HEK293T (cell line): ENCODE data around the gene ENAH.
A peak's percentile ranks its signal among the peaks of the same experiment; 100 is the strongest.

ENCODE experiments used
- CTCF ChIA-PET: fragments of 350-600 bp; formaldehyde crosslinking; extraction: SDS; loops from one replicate; lab custom pipeline; 2021; ENCODE audit warnings: antibody characterized with exemption, inconsistent platforms; lab: Yijun Ruan, JAX
- POLR2A ChIA-PET: fragments of 350-600 bp; formaldehyde crosslinking; extraction: SDS; loops from one replicate; lab custom pipeline; 2020; ENCODE audit warnings: antibody characterized with exemption, inconsistent platforms; lab: Yijun Ruan, JAX
- DNase-seq: peaks from one replicate; pipeline ENCODE4 v3.0.0; 2012; ENCODE audit warnings: mixed read lengths; ENCODE audit errors: extremely low spot score
- ARNT ChIP-seq: fragments of 450-650 bp; IDR thresholded peaks from 2 replicates; pipeline ENCODE4 v1.6.1; 2017; ENCODE audit warnings: mild to moderate bottlenecking
- BHLHE40 ChIP-seq: fragments of 450-650 bp; IDR thresholded peaks from 2 replicates; pipeline ENCODE4 v1.6.1; 2016; ENCODE audit warnings: mild to moderate bottlenecking, moderate library complexity, borderline replicate concordance
- CTBP1 ChIP-seq: fragments of 450-650 bp; IDR thresholded peaks from 2 replicates; pipeline ENCODE4 v1.6.1; 2016; ENCODE audit warnings: borderline replicate concordance
- ELF4 ChIP-seq: fragments of 450-650 bp; IDR thresholded peaks from 2 replicates; pipeline ENCODE4 v1.6.1; 2017; ENCODE audit warnings: antibody characterized with exemption
- FOXA1 ChIP-seq: fragments of 450-650 bp; IDR thresholded peaks from 2 replicates; pipeline ENCODE4 v1.6.1; 2016; ENCODE audit warnings: mild to moderate bottlenecking
- FOXK2 ChIP-seq: fragments of 450-650 bp; IDR thresholded peaks from 2 replicates; pipeline ENCODE4 v1.6.1; 2016; ENCODE audit warnings: mild to moderate bottlenecking
- FOXM1 ChIP-seq: fragments of 450-650 bp; IDR thresholded peaks from 2 replicates; pipeline ENCODE4 v1.6.1; 2017; ENCODE audit warnings: mild to moderate bottlenecking, borderline replicate concordance
- HDGF ChIP-seq: fragments of 450-650 bp; IDR thresholded peaks from 2 replicates; pipeline ENCODE4 v1.6.1; 2017; ENCODE audit warnings: antibody characterized with exemption, borderline replicate concordance
- L3MBTL2 ChIP-seq: fragments of 450-650 bp; conservative IDR thresholded peaks from 2 replicates; pipeline ENCODE4 v1.6.1; 2016; ENCODE audit warnings: mild to moderate bottlenecking
- LEF1 ChIP-seq: fragments of 450-650 bp; IDR thresholded peaks from 2 replicates; pipeline ENCODE4 v1.6.1; 2017; ENCODE audit warnings: mild to moderate bottlenecking, borderline replicate concordance
- NFRKB ChIP-seq: fragments of 450-650 bp; IDR thresholded peaks from 2 replicates; pipeline ENCODE4 v1.6.1; 2016; ENCODE audit warnings: mild to moderate bottlenecking, moderate library complexity
- PKNOX1 ChIP-seq: fragments of 450-650 bp; IDR thresholded peaks from 2 replicates; pipeline ENCODE4 v1.6.1; 2016
- SP1 ChIP-seq: fragments of 450-650 bp; IDR thresholded peaks from 2 replicates; pipeline ENCODE4 v1.6.1; 2017
- SUZ12 ChIP-seq: fragments of 450-650 bp; IDR thresholded peaks from 2 replicates; pipeline ENCODE4 v1.6.1; 2016; ENCODE audit warnings: mild to moderate bottlenecking
- TARDBP ChIP-seq: fragments of 450-650 bp; IDR thresholded peaks from 2 replicates; pipeline ENCODE4 v1.6.1; 2016
- ZNF384 ChIP-seq: fragments of 450-650 bp; IDR thresholded peaks from 2 replicates; pipeline ENCODE4 v1.6.1; 2016

ENAH gene

GRCh38 chr1:225555821-225556220 lies 97.1 kb downstream of the ENAH start:
- ChIA-PET CTCF (no interaction called here), POLR2A (no interaction called here)
- no peak for DNase-seq
- TF ChIP-seq CTBP1 (no peak), L3MBTL2 (no peak), LEF1 (no peak), ARNT (no peak), FOXM1 (no peak), BHLHE40 (no peak), ZNF384 (no peak), SUZ12 (no peak), FOXA1 (no peak)

GRCh38 chr1:225554216-225554812 lies 98.6 kb downstream of the ENAH start:
- ChIA-PET CTCF (interaction anchor here (0.9 to 1.0 kb wide), 3 partner anchors 80 to 223 kb away, joined by 3 read pairs; partner anchors contain the start of gene SRP9), POLR2A (interaction anchor here (0.8 kb wide), 1 partner anchor 99 kb away, joined by 4 read pairs; the partner anchor contains the start of gene ENAH)
- peak; percentile 50 for DNase-seq
- TF ChIP-seq NFRKB: no peak
- no peak for TF ChIP-seq TARDBP
- peak; percentile 57 for TF ChIP-seq ZNF384

GRCh38 chr1:225549821-225550220 lies 103.1 kb downstream of the ENAH start:
- no peak for DNase-seq
- ChIA-PET CTCF (interaction anchor here (0.6 kb wide), 2 partner anchors 98 to 523 kb away, joined by 3 read pairs; no protein-coding TSS in a partner anchor), POLR2A (no interaction called here)
- TF ChIP-seq FOXK2: no peak
- TF ChIP-seq HDGF: no peak
- TF ChIP-seq SP1: no peak
- no peak for TF ChIP-seq ELF4
- TF ChIP-seq TARDBP: no peak
- no peak for TF ChIP-seq CTBP1
- no peak for TF ChIP-seq FOXM1
- no peak for TF ChIP-seq NFRKB
- TF ChIP-seq LEF1: no peak
- TF ChIP-seq PKNOX1: no peak
- TF ChIP-seq ZNF384: no peak
- TF ChIP-seq SUZ12: no peak
- TF ChIP-seq L3MBTL2: no peak
- no peak for TF ChIP-seq BHLHE40

- ChIA-PET CTCF (interaction anchor here (1.5 kb wide), 1 partner anchor 107 kb away, joined by 3 read pairs; no protein-coding TSS in a partner anchor), POLR2A (no interaction called here)
- no peak for TF ChIP-seq ELF4
- no peak for TF ChIP-seq ARNT
- no peak for TF ChIP-seq BHLHE40
- TF ChIP-seq LEF1: no peak
- no peak for TF ChIP-seq FOXK2
- no peak for TF ChIP-seq ZNF384
- no peak for TF ChIP-seq CTBP1
- TF ChIP-seq PKNOX1: no peak
- TF ChIP-seq HDGF: no peak
- TF ChIP-seq L3MBTL2: no peak
- TF ChIP-seq SUZ12: no peak
- no peak for TF ChIP-seq FOXA1
- no peak for TF ChIP-seq TARDBP
- no peak for TF ChIP-seq NFRKB
- TF ChIP-seq SP1: no peak
- no peak for TF ChIP-seq FOXM1
- DNase-seq: no peak
These were observed 104.6 kb downstream of the ENAH start for GRCh38 chr1:225548140-225548857.

GRCh38 chr1:225545649-225546048 lies 107.3 kb downstream of the ENAH start:
- no peak for DNase-seq
- CTCF ChIA-PET: interaction anchor here (0.6 to 1.4 kb wide), 4 partner anchors 11 to 226 kb away, joined by 3 to 5 read pairs (median 3); no protein-coding TSS in a partner anchor
- POLR2A ChIA-PET: interaction anchor here (1.7 kb wide), 1 partner anchor 108 kb away, joined by 4 read pairs; the partner anchor contains the start of gene ENAH
- TF ChIP-seq HDGF (no peak), LEF1 (no peak), ZNF384 (peak; percentile 61; the same call in 1 of the 2 replicates), SP1 (no peak)

- CTCF ChIA-PET: interaction anchor here (0.8 to 1.4 kb wide), 2 partner anchors 62 to 227 kb away, joined by 3 to 5 read pairs; no protein-coding TSS in a partner anchor
- no peak for TF ChIP-seq LEF1
- no peak for TF ChIP-seq FOXK2
- TF ChIP-seq FOXA1: no peak
- no peak for TF ChIP-seq FOXM1
- no peak for TF ChIP-seq SP1
- no peak for TF ChIP-seq TARDBP
- TF ChIP-seq ELF4: no peak
- TF ChIP-seq BHLHE40: no peak
- no peak for TF ChIP-seq HDGF
- TF ChIP-seq PKNOX1: no peak
- no peak for TF ChIP-seq ZNF384
- TF ChIP-seq CTBP1: no peak
- no peak for TF ChIP-seq SUZ12
- no peak for TF ChIP-seq NFRKB
- TF ChIP-seq L3MBTL2: no peak
- no peak for TF ChIP-seq ARNT
- POLR2A ChIA-PET: no interaction called here
- no peak for DNase-seq
These were observed 108.0 kb downstream of the ENAH start for GRCh38 chr1:225544924-225545323.
